ENCODE data around the gene ERG.

The ERG gene

GRCh38 chr21:38498057-38498833 lies at the start of gene ERG:
Gene ERG (minus strand): TSS chr21:38498477. CDS start chr21:38498380, 97 bp downstream.
- no peak for DNase-seq

- DNase-seq = no peak
Observed at GRCh38 chr21:38544661-38545060, 46.4 kb upstream of the ERG start.

DNA sequence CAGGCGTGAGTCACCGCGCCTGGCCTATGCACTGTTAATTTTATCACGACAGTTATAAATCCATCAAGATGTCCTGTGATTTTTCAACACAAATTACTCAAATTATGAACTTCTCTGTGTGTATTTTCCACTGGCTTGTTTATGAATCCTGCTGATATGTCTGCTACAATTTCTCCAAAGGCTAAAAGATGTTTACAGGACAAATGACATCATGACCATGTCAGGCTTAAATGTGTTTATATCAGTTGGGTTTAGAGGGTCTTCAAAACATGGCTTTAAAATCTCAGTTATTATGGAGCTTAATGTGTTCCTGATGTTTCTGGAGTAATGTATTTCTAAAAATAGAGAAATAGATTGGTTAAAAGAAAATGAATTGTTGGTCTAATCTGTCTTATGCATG lies 44.0 kb upstream of the ERG start:
- DNase-seq = no peak

DNA sequence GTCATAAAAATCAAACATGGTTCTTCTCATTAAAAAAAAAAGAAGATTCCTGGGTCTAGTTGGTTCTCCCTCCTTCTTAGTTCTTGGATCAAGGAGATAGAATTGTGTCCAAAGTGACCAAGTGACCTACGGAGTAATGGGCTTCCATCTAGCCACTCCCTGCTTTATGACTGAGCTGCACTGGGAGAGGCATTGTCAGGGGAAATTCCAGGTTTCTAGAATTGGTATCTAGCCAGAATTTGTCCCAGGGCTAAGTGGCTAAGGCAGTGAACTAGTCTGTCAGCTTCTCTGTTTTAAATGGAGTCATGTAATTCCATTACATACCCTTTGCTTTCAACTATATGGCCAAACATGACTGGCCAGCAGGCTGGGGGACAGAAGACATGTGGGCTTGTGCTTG lies 40.1 kb upstream of the ERG start:
- no peak for DNase-seq

DNA sequence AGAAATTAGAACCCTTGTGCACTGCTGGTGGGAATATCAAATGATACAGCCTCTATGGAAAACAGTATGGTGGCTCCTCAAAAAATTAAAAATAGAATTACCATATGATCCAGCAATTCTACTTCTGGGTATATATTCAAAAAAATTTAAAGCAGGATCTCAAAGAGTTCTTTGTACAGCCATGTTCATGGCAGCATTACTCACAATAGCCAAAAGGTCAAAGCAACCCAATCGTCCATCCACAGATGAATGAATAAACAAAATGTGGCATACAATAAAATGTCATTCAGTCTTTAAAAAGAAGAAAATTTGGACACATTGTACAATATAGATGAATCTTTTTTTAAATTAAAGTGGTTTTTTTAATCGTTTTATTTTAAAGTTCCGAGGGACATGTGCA lies 36.3 kb upstream of the ERG start:
- no peak for DNase-seq

GRCh38 chr21:38533887-38534286 lies 35.6 kb upstream of the ERG start:
- peak in 1 of 2 experiments; percentile 33 for DNase-seq

- no peak for DNase-seq
Observed at GRCh38 chr21:38531591-38531990, 33.3 kb upstream of the ERG start.

GRCh38 chr21:38531039-38531541 lies 32.8 kb upstream of the ERG start:
- no peak for DNase-seq

- no peak for DNase-seq
Observed at GRCh38 chr21:38527737-38528136, 29.5 kb upstream of the ERG start.

- DNase-seq = no peak
Observed at GRCh38 chr21:38525454-38525853, 27.2 kb upstream of the ERG start.

DNA sequence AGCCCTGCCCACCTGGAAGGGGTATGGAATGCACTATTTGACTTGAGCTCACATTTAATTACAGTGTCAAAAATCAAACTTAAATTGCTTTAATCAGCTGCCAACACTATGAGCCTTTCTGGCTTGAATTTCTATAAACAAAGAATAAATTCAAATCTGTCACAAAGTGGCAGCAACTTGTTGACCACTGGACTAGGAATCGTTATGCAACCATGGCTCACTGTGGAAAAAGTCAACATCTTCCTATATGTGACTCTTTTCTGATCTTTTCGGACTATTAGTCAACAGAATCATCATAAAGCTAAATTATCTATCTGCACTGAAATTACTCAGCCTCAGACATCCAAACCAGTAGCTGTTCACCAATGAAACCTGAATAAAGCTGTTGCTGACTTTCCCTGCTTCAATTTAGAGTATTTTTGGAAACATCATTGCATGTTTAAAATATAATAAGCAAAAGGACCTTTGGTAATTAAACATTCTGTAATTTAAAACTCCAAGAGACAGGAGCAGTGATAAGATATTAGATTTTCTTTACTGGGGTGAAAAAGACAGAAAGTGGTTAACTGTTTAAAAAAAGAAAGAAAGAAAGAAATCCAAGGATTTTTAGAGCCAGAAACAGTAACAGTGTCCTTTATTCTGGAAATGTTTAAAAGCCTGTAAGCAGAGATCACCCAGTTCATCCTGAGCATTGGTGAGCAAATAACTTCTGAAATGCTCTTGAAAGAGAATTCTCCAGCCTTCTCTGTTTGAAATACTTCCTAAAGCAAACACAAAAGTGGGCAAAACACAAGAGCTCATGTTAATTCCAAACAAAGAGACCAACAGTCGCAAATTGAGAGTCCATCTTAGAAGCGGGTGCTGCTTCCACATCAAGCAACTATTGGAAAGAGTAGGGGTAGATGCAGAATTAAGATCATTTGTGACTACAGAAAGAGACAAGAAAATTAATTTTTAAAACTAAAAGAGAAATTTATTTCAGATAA lies 26.2 kb upstream of the ERG start:
- no peak for DNase-seq

GRCh38 chr21:38520511-38520910 lies 22.2 kb upstream of the ERG start:
- DNase-seq = no peak

- no peak for DNase-seq
Observed at GRCh38 chr21:38511662-38512243, 13.5 kb upstream of the ERG start.

DNA sequence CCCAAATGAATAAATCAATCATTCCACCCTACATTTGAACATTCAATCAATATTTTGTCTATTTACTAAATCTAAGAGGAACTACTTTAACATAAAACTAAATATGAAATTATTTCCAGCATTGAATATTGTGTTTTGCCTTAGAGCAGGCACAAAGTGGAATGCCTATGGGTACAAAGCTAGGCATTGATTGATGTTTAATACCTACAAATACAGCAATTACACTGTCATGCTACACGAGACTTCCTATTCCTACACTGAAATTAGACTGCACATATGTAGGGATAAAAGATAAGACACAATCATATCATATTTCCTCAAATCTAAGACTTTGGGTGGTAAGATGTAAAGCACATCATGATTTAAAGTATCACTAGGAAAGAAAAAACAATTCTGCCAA lies 12.9 kb upstream of the ERG start:
- no peak for DNase-seq

GRCh38 chr21:38507374-38507942 lies 9.2 kb upstream of the ERG start:
- DNase-seq = no peak

DNA sequence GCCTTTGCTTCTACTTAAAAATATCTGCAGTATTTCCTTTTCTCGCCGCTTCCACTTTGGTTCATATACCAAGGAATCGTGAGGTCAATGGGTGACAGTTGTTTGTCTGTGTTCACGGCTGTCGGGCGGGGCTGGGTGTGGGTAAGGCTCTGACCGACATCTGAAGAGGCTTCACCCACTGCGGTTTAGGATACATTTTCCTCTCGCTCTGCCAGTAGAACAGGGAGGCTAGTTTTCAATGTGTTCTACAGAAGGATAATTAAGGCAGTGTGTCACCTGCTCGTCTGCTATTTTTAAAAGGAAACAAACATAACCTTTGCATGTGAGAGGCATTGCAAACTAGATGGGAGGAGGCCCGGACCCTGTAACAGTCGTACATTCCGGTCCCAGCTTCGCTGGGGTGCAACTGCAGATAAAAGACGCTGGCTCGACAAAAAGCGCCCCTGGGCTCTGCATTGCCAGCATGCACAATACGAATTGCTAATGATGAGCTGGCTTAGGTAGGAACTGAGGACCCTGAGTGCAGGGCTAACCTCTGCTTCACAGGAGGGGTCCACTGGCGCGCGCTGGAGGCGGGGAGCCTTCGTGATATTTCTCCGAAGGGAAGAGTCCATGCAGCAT lies 8.5 kb upstream of the ERG start:
- peak in 1 of 2 experiments; percentile 10 for DNase-seq

DNA sequence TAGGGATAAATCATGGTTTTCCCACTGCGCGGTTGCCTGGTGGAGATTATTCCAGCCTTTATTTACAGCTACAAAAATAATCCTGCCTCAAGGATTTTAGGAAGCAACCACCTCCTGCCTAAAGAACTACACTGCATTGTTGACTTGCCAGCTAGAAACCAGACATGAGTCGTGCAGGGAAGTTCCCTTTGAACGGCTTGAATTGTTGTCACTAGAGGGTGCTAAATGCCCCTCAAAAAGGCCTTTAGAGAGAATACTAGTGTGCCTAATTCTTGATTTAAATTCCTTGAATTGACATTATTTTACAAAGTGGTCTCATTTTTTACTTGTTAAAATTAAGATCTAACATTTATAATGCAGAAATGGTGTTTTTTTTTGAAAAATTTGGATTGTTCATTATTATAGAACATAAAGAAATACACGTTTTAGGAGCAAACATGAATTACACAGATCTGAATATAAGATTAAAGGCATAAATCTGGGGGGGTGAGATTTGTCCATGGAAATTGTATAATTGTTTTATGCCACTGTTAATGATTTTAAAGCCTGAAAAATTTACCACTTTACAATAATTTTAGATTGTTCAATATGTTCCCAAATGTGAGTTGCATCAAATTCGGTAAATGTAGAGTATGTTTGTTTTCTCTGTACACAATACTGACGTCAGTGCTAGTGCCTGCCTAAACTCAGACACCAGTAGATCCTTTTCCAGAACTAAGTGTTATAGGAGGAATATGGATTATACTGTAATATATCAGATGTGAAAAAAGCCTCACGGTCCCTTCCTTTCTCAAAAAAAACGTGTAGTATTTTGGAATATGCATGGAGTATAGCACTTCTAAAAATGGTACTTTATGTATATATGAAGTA lies 7.6 kb upstream of the ERG start:
- peak in 1 of 2 experiments; percentile 3 for DNase-seq

GRCh38 chr21:38504066-38504465 lies 5.8 kb upstream of the ERG start:
- no peak for DNase-seq

GRCh38 chr21:38503583-38503982 lies 5.3 kb upstream of the ERG start:
- no peak for DNase-seq

DNA sequence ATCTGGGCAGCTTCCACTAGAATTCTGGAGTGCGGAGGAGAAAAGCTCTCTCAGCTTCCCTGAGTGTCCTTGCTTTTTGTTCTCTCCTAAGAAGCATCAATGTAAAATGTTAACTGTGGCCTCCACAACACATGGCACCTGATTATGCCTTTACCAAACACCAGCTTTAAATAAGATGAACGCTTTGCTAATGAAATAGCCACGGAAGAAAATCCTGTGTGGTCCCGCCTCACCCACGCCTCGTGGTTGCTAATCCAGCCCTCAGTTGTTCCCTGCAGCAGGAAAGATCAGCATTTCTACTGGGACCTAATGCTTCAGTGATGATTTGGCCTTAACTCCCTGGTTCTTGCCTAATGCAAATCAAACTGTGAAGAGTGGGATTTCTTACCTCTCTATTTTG lies 1.8 kb upstream of the ERG start:
- no peak for DNase-seq

- no peak for DNase-seq
Observed at GRCh38 chr21:38499296-38499695, 1.0 kb upstream of the ERG start.
